ENCODE results near the gene CD53. TPM values are rescaled to one million over a fixed set of nuclear protein-coding genes. Genes with fewer than 3 reads are reported as not detected.

Gene CD53
- total and polyA plus RNA-seq, 9 of the 15 experiments (the other 6 are each of a cell fraction or from before 2014, with no cell fraction given): 63.5 to 220 (median 131) TPM

DNA sequence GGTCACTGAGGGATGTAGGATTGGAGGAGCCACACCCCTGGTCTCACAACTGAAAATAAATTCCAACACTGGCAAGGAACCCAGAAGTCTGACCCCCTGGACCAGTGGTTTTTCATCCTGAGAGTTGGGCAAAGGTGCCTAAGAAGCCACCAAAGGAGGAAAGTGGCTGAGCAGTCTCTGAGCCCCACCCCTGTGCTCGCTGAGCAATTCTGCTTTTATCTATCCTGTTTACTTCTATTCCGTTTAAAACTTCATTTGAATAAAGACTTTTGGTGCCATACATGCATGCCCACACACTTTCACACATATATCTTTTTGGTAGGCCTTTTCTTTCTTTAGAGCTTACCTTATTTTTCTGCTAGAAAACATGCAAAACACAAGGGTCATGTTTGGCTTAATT lies 13.9 kb upstream of the CD53 start:
- ChIA-PET POLR2A (interaction anchor here (1.0 kb wide), 1 partner anchor 18 kb away, joined by 3 read pairs; no protein-coding TSS in a partner anchor), CTCF (ENCODE audit: low intra/inter-chr PET ratio) (no interaction called here)
- Histone ChIP-seq H3K79me2 (ENCODE audit: control insufficient read depth, insufficient read depth, low read length) (no peaks in the 10 kb centered on the region), H4K20me1 (replicated peaks; ENCODE audit: control insufficient read depth, insufficient read depth, low read length) (no peaks in the 10 kb centered on the region), H3K36me3 (ENCODE audit: control insufficient read depth, insufficient read depth, low read length) (no peaks in the 10 kb centered on the region), H3K27me3 (ENCODE audit: control insufficient read depth in 2 of 2, insufficient read depth in 2 of 2, low read length in 2 of 2) (peaks cover 0 to 5% of the 10 kb centered on the region in 2 experiments; a peak in 4 of 5 replicates), H3K9me3 (replicated peaks; ENCODE audit: control insufficient read depth, insufficient read depth, low read depth, low read length) (no peaks in the 10 kb centered on the region), H3K9ac (ENCODE audit: insufficient read depth in 1 of 2, low read depth in 2 of 2, low read length in 2 of 2) (no peak overlapping the region), H3K9me1 (ENCODE audit: control insufficient read depth, insufficient read depth, low read length) (no peaks in the 10 kb centered on the region), H2AFZ (ENCODE audit: low read depth, low read length) (peak overlapping the region; percentile 41; the same call in 1 of the 2 replicates), H3K4me2 (ENCODE audit: insufficient read depth, low read length) (no peak overlapping the region), H3K27ac (ENCODE audit: extremely low read depth, low read depth, low read length) (no peak overlapping the region), H3K4me1 (replicated peaks in 1 of 2; ENCODE audit: control insufficient read depth in 2 of 2, insufficient read depth in 2 of 2, low read length in 2 of 2) (peaks cover 2 to 14% of the 10 kb centered on the region in 2 experiments; a peak in 4 of 5 replicates), H3K4me3 (no peak overlapping the region)
- ATAC-seq (no peak), DNase-seq (ENCODE audit: extremely low read depth in 1 of 4, low spot score in 3 of 4) (no peak), FAIRE-seq (no peak)
- WGBS (ENCODE audit: insufficient coverage, low coverage, missing lambda C conversion rate): 14% methylated on average over 2 of the region's 2 CpGs
- in situ Hi-C loops (cut with MboI) (no loop called here), intact Hi-C loops (cut with micrococcal nuclease) (no loop called here)
- no TSS peak for BruUV-seq (replicated peaks)
- TF ChIP-seq ZFP30 (CRISPR knock-in tag; IDR thresholded peaks at IDR 0.05; ENCODE audit: borderline replicate concordance): no peak
- no peak for TF ChIP-seq SUPT5H (IDR thresholded peaks at IDR 0.05)
- TF ChIP-seq, protein P1, sequence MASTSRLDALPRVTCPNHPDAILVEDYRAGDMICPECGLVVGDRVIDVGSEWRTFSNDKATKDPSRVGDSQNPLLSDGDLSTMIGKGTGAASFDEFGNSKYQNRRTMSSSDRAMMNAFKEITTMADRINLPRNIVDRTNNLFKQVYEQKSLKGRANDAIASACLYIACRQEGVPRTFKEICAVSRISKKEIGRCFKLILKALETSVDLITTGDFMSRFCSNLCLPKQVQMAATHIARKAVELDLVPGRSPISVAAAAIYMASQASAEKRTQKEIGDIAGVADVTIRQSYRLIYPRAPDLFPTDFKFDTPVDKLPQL (IDR thresholded peaks at IDR 0.05; ENCODE audit: extremely low read depth, insufficient read length): no peak
- no peak for TF ChIP-seq NFXL1 (CRISPR knock-in tag; IDR thresholded peaks at IDR 0.05)
- TF ChIP-seq TAL1 (IDR thresholded peaks at IDR 0.05): no peak

DNA sequence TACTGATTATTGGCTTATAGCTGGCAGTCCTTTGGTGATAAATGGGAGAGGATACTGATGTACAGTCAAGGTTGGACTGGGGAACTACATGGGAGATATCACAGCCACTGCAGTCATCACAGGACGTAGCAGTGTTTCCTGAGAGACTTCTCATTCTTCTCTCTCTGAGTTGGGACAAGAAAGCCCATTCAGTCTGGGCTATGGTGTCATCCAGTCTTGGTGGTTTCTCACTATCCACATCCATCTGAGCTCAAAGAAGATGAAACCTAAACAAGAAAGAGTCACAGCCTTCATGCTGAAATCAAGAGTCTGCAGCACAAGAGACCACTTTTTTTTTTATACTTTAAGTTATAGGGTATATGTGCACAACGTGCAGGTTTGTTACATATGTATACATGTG lies 12.8 kb upstream of the CD53 start:
- Histone ChIP-seq H3K4me2 (ENCODE audit: insufficient read depth, low read length) (no peak overlapping the region), H3K9me3 (replicated peaks; ENCODE audit: control insufficient read depth, insufficient read depth, low read depth, low read length) (no peaks in the 10 kb centered on the region), H3K9ac (ENCODE audit: insufficient read depth in 1 of 2, low read depth in 2 of 2, low read length in 2 of 2) (no peak overlapping the region), H3K27me3 (ENCODE audit: control insufficient read depth in 2 of 2, insufficient read depth in 2 of 2, low read length in 2 of 2) (no peaks in the 10 kb centered on the region; a peak in 2 of 5 replicates), H3K9me1 (ENCODE audit: control insufficient read depth, insufficient read depth, low read length) (no peaks in the 10 kb centered on the region), H3K4me3 (no peak overlapping the region), H2AFZ (ENCODE audit: low read depth, low read length) (no peak overlapping the region), H3K4me1 (replicated peaks in 1 of 2; ENCODE audit: control insufficient read depth in 2 of 2, insufficient read depth in 2 of 2, low read length in 2 of 2) (peaks cover 2 to 14% of the 10 kb centered on the region in 2 experiments; a peak in 4 of 5 replicates), H3K36me3 (ENCODE audit: control insufficient read depth, insufficient read depth, low read length) (no peaks in the 10 kb centered on the region), H4K20me1 (replicated peaks; ENCODE audit: control insufficient read depth, insufficient read depth, low read length) (no peaks in the 10 kb centered on the region), H3K79me2 (ENCODE audit: control insufficient read depth, insufficient read depth, low read length) (no peaks in the 10 kb centered on the region), H3K27ac (ENCODE audit: extremely low read depth, low read depth, low read length) (no peak overlapping the region)
- WGBS (ENCODE audit: insufficient coverage, low coverage, missing lambda C conversion rate): 19% methylated on average over 2 of the region's 2 CpGs
- ChIA-PET CTCF (ENCODE audit: low intra/inter-chr PET ratio) (no interaction called here), POLR2A (interaction anchor here (0.6 to 1.0 kb wide), 2 partner anchors 11 to 17 kb away, joined by 3 read pairs; no protein-coding TSS in a partner anchor)
- in situ Hi-C loops (cut with MboI) (no loop called here), intact Hi-C loops (cut with micrococcal nuclease) (no loop called here)
- peak; percentile 29; the same call in 2 of the 3 replicates for ATAC-seq
- no TSS peak for BruUV-seq (replicated peaks)
- no peak for FAIRE-seq
- no peak for DNase-seq (ENCODE audit: extremely low read depth in 1 of 4, low spot score in 3 of 4)
- TF ChIP-seq ZFX (CRISPR knock-in tag; IDR thresholded peaks at IDR 0.05) (no peak), FOXM1 (IDR thresholded peaks at IDR 0.05; ENCODE audit: low read depth) (no peak), FOXM1 (CRISPR knock-in tag; IDR thresholded peaks at IDR 0.05; ENCODE audit: low read depth) (no peak), KLF6 (CRISPR knock-in tag; IDR thresholded peaks at IDR 0.05; ENCODE audit: borderline replicate concordance) (no peak), BCOR (IDR thresholded peaks at IDR 0.05) (no peak), NEUROD1 (IDR thresholded peaks at IDR 0.05; ENCODE audit: borderline replicate concordance, low read depth, low read length, partially characterized antibody) (no peak), ARID1B (IDR thresholded peaks at IDR 0.05) (no peak)
- TF ChIP-seq, protein P2, sequence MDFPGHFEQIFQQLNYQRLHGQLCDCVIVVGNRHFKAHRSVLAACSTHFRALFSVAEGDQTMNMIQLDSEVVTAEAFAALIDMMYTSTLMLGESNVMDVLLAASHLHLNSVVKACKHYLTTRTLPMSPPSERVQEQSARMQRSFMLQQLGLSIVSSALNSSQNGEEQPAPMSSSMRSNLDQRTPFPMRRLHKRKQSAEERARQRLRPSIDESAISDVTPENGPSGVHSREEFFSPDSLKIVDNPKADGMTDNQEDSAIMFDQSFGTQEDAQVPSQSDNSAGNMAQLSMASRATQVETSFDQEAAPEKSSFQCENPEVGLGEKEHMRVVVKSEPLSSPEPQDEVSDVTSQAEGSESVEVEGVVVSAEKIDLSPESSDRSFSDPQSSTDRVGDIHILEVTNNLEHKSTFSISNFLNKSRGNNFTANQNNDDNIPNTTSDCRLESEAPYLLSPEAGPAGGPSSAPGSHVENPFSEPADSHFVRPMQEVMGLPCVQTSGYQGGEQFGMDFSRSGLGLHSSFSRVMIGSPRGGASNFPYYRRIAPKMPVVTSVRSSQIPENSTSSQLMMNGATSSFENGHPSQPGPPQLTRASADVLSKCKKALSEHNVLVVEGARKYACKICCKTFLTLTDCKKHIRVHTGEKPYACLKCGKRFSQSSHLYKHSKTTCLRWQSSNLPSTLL (IDR thresholded peaks at IDR 0.05): no peak
- TF ChIP-seq, protein P3, sequence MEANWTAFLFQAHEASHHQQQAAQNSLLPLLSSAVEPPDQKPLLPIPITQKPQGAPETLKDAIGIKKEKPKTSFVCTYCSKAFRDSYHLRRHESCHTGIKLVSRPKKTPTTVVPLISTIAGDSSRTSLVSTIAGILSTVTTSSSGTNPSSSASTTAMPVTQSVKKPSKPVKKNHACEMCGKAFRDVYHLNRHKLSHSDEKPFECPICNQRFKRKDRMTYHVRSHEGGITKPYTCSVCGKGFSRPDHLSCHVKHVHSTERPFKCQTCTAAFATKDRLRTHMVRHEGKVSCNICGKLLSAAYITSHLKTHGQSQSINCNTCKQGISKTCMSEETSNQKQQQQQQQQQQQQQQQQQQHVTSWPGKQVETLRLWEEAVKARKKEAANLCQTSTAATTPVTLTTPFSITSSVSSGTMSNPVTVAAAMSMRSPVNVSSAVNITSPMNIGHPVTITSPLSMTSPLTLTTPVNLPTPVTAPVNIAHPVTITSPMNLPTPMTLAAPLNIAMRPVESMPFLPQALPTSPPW (CRISPR knock-in tag; IDR thresholded peaks at IDR 0.05): no peak

All from K562 (cell line).